NB4 (cell line): ENCODE results near the gene NOVA2.
"Not testable (repeated sequence)": the region's sequence is repeated elsewhere in the genome, so short reads cannot be mapped to it uniquely, and the experiment has no call there.

Experiments used
- DNase-seq: peaks from one replicate; pipeline ENCODE4 v3.0.0; 2010; ENCODE audit warnings: low read depth
- H3K4me3 ChIP-seq: one replicate; pipeline ENCODE4 v1.5.1; 2011; ENCODE audit warnings: mild to moderate bottlenecking, low read depth, low read length, moderate library complexity
- CTCF ChIP-seq: IDR thresholded peaks from one replicate; pipeline ENCODE4 v1.5.1; 2012; ENCODE audit warnings: low read depth, low read length
- MYC ChIP-seq: IDR thresholded peaks from 2 replicates; pipeline ENCODE4 v1.6.1; 2011; ENCODE audit warnings: low read depth, low read length
- POLR2A ChIP-seq: IDR thresholded peaks from 2 replicates; pipeline ENCODE4 v1.6.1; 2011; ENCODE audit warnings: mild to moderate bottlenecking; ENCODE audit not compliant: insufficient read length; ENCODE audit errors: extremely low read depth
- TF ChIP-seq, protein P1 (sequence below): IDR thresholded peaks from 2 replicates; pipeline ENCODE4 v1.6.1; 2011; ENCODE audit warnings: low read depth, low read length

The NOVA2 gene

DNA sequence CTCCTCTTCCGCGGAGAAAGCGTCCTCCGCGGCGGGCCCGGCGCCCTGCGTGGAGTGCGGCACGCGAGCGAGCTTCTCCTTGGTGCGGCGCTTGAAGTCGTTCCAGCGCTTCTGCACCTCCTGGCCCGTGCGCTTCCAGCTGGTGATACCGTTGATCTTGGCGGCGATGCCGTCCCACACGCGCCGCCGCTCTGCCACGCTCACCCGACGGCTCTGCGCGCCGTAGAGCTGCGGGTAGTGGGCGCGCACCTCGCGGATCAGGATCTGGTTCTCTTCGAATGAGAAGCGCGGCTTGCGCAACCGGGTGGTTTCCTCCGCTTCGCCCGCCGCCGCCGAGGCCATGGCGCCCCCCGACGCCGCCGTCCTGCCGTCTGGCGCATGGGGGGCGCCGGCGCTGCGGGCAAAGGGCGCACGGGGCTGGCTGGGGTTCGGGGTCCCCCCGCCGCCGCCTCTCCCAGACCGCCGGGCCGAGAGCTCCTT lies 72.2 kb downstream of the NOVA2 start:
- H3K4me3 ChIP-seq, result peak overlapping the region; percentile 93
- peak; percentile 11 for TF ChIP-seq POLR2A
- peak; percentile 79 for TF ChIP-seq MYC
- TF ChIP-seq CTCF, result no peak
- TF ChIP-seq, protein P1, sequence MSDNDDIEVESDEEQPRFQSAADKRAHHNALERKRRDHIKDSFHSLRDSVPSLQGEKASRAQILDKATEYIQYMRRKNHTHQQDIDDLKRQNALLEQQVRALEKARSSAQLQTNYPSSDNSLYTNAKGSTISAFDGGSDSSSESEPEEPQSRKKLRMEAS, result peak; percentile 69
- DNase-seq, result peak; percentile 92

GRCh38 chr19:45900738-45901431 lies 72.8 kb downstream of the NOVA2 start:
- no peak for TF ChIP-seq POLR2A
- TF ChIP-seq CTCF, result no peak
- no peak for TF ChIP-seq MYC
- TF ChIP-seq, protein P1, result no peak
- H3K4me3 ChIP-seq, result peak overlapping the region; percentile 51
- DNase-seq, result no peak

DNA sequence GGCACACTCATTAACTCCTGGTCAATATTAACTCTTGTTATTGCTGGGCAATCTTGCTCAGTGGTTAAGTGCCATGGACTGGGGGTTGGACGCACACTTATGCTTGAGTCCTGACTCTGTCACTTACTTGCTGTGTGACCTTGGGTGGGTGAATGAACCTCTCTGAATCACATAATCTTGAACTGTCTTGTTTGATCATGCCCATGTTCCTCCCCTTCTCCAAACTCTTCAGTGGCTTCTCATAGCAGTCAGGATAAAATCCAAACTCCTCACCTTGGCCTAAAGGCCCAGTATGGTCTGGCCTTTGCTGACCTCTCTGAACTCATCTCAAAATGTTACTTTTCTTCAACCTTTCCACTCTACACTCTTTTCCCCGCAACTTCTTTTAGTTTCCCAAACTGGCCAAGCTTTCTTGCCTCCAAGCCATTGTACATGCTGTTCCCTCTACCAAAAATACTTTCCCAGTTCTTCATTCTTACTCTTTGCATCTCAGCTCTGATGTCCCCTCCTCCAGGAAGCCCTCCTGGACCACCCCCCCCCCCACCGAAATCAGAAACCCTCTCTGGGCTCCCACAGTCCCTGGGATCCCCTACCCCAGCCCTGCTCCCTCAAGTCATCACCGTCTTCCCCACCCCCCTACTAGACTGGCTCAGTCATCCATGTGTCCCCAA lies 73.6 kb downstream of the NOVA2 start:
- no peak for TF ChIP-seq POLR2A
- TF ChIP-seq MYC, result no peak
- no peak for TF ChIP-seq CTCF
- TF ChIP-seq, protein P1, result no peak
- peak overlapping the region; percentile 51 for H3K4me3 ChIP-seq
- no peak for DNase-seq

GRCh38 chr19:45899253-45899652 lies 74.4 kb downstream of the NOVA2 start:
- TF ChIP-seq, protein P1, result no peak
- TF ChIP-seq POLR2A, result no peak
- no peak for TF ChIP-seq MYC
- no peak for TF ChIP-seq CTCF
- H3K4me3 ChIP-seq, result no peak overlapping the region
- no peak for DNase-seq

GRCh38 chr19:45897261-45897812 lies 76.3 kb downstream of the NOVA2 start:
- peak; percentile 3 for DNase-seq
- TF ChIP-seq, protein P1, result no peak
- no peak overlapping the region for H3K4me3 ChIP-seq

- not testable (repeated sequence) for H3K4me3 ChIP-seq
- DNase-seq, result peak; percentile 5
Measured at GRCh38 chr19:45895983-45896599, 77.6 kb downstream of the NOVA2 start.
